ENCODE data around the gene CLDN4. TPM values are rescaled to one million over a fixed set of nuclear protein-coding genes. Genes with fewer than 3 reads are reported as not detected.
A peak's percentile ranks its signal among the peaks of the same experiment; 100 is the strongest.

CLDN4 gene
- total and polyA plus RNA-seq, 9 of the 15 experiments (the other 6 are each of a cell fraction or from before 2014, with no cell fraction given): 0.05 to 0.60 (median 0.06) TPM; not detected in 3

DNA sequence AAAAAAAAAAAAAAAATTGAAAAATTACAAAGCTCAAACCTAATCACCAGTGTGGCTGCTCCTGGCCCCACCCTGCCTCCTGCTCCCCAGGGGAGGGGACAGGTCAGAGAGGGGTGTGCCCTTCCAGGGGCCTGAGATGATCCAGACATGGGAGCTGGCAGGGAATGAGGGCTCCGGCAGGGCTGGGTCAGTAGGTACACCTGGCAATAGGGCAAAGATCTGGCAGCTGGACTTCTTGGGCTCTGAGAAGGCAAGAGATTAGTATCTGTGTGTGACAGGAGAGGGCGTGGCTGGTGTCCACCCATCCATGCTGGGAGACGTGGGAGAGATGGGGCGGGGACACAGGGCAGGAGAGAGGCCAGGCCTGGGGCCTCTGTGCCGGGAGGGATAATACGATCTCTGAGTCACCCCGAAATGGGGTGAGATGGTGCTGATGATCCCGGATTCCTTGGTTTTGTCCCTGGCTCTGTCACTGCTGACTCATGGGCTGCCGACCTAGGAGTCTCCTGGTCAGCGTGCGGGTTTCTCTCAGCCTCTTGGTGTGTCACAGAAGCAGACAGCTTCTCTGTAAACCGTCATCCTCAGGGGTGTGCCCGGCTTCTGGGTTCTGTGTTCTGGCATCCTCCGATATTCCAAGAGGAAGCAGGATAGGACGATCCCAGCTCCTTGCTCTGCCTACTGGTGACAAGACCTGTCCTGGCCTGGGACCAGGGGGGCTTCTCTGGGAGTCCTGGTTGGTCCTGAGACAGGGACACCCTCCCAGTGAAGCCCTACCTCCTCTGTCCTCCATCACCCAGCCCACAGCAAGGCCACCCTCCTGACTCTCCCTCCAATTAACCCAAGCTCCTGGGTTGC is 8.2 kb upstream of the CLDN4 start:
- 1% methylated on average over 15 of the region's 15 CpGs for WGBS (ENCODE audit: insufficient coverage, low coverage, missing lambda C conversion rate)
- ATAC-seq (peak; percentile 99), DNase-seq (ENCODE audit: extremely low read depth in 1 of 4, low spot score in 3 of 4) (peak; percentile 96 to 99 (median 98)), FAIRE-seq (peak; percentile 99)
- Histone ChIP-seq H3K4me2 (ENCODE audit: insufficient read depth, low read length) (peak overlapping the region; percentile 82), H3K9me3 (replicated peaks; ENCODE audit: control insufficient read depth, insufficient read depth, low read depth, low read length) (no peaks in the 10 kb centered on the region), H4K20me1 (replicated peaks; ENCODE audit: control insufficient read depth, insufficient read depth, low read length) (no peaks in the 10 kb centered on the region), H3K27ac (ENCODE audit: extremely low read depth, low read depth, low read length) (peak overlapping the region; percentile 73), H3K9ac (ENCODE audit: insufficient read depth in 1 of 2, low read depth in 2 of 2, low read length in 2 of 2) (peak overlapping the region; percentile 58 to 86), H3K4me1 (replicated peaks in 1 of 2; ENCODE audit: control insufficient read depth in 2 of 2, insufficient read depth in 2 of 2, low read length in 2 of 2) (peaks cover 25 to 27% of the 10 kb centered on the region in 2 experiments), H2AFZ (ENCODE audit: low read depth, low read length) (peak overlapping the region; percentile 91), H3K4me3 (no peak overlapping the region), H3K27me3 (ENCODE audit: control insufficient read depth in 2 of 2, insufficient read depth in 2 of 2, low read length in 2 of 2) (no peaks in the 10 kb centered on the region), H3K36me3 (ENCODE audit: control insufficient read depth, insufficient read depth, low read length) (no peaks in the 10 kb centered on the region), H3K79me2 (ENCODE audit: control insufficient read depth, insufficient read depth, low read length) (no peaks in the 10 kb centered on the region), H3K9me1 (ENCODE audit: control insufficient read depth, insufficient read depth, low read length) (no peaks in the 10 kb centered on the region)
- POLR2A ChIA-PET: interaction anchor here (0.6 to 2.1 kb wide), 8 partner anchors 8 to 626 kb away, joined by 3 to 5 read pairs (median 4); partner anchors contain the start of gene METTL27
- in situ Hi-C loops (cut with MboI) (no loop called here), intact Hi-C loops (cut with micrococcal nuclease) (no loop called here)
- CTCF ChIA-PET (ENCODE audit: low intra/inter-chr PET ratio): no interaction called here
- no TSS peak for BruUV-seq (replicated peaks)
- TF ChIP-seq POLR2B (IDR thresholded peaks at IDR 0.05; ENCODE audit: low read depth, partially characterized antibody): no peak
- no peak for TF ChIP-seq BCOR (IDR thresholded peaks at IDR 0.05)
- no peak for TF ChIP-seq EZH2 (IDR thresholded peaks at IDR 0.05; ENCODE audit: borderline replicate concordance, low read depth, low read length)
- TF ChIP-seq TRIM24 (IDR thresholded peaks at IDR 0.05): peak in 1 of 2 experiments; percentile 16; a peak in 1 of 4 replicates
- peak; percentile 37; the same call in 1 of the 2 replicates for TF ChIP-seq HMBOX1 (IDR thresholded peaks at IDR 0.05)
- 0 out of 2 replicates have a peak, but pooled peaks have one; percentile 57 for TF ChIP-seq NCOA1 (IDR thresholded peaks at IDR 0.05; ENCODE audit: low read depth)
- TF ChIP-seq RBM39 (optimal IDR thresholded peaks at IDR 0.05; ENCODE audit: low read depth, low read length): no peak
- peak; percentile 47 to 51; a peak in 3 of 4 replicates for TF ChIP-seq FOXK2 (conservative IDR thresholded peaks at IDR 0.05 in 1 of 2, IDR thresholded peaks at IDR 0.05 in 1 of 2; ENCODE audit: low read depth in 2 of 2)
- TF ChIP-seq CREB1 (IDR thresholded peaks at IDR 0.05): peak; percentile 59
- no peak; the same call in 1 of the 2 replicates for TF ChIP-seq CREB1 (CRISPR knock-in tag; IDR thresholded peaks at IDR 0.05)
- TF ChIP-seq, protein P1, sequence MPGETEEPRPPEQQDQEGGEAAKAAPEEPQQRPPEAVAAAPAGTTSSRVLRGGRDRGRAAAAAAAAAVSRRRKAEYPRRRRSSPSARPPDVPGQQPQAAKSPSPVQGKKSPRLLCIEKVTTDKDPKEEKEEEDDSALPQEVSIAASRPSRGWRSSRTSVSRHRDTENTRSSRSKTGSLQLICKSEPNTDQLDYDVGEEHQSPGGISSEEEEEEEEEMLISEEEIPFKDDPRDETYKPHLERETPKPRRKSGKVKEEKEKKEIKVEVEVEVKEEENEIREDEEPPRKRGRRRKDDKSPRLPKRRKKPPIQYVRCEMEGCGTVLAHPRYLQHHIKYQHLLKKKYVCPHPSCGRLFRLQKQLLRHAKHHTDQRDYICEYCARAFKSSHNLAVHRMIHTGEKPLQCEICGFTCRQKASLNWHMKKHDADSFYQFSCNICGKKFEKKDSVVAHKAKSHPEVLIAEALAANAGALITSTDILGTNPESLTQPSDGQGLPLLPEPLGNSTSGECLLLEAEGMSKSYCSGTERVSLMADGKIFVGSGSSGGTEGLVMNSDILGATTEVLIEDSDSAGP (CRISPR knock-in tag; IDR thresholded peaks at IDR 0.05): no peak
- no peak for TF ChIP-seq ZNF174 (CRISPR knock-in tag; IDR thresholded peaks at IDR 0.05)
- TF ChIP-seq, protein P2, sequence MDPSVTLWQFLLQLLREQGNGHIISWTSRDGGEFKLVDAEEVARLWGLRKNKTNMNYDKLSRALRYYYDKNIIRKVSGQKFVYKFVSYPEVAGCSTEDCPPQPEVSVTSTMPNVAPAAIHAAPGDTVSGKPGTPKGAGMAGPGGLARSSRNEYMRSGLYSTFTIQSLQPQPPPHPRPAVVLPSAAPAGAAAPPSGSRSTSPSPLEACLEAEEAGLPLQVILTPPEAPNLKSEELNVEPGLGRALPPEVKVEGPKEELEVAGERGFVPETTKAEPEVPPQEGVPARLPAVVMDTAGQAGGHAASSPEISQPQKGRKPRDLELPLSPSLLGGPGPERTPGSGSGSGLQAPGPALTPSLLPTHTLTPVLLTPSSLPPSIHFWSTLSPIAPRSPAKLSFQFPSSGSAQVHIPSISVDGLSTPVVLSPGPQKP (CRISPR knock-in tag; IDR thresholded peaks at IDR 0.05): no peak
- peak; percentile 27; the same call in 1 of the 2 replicates for TF ChIP-seq POLR2G (IDR thresholded peaks at IDR 0.05; ENCODE audit: low read depth, low read length)
- no peak for TF ChIP-seq ZBTB9 (CRISPR knock-in tag; IDR thresholded peaks at IDR 0.05)
- TF ChIP-seq, protein P3, sequence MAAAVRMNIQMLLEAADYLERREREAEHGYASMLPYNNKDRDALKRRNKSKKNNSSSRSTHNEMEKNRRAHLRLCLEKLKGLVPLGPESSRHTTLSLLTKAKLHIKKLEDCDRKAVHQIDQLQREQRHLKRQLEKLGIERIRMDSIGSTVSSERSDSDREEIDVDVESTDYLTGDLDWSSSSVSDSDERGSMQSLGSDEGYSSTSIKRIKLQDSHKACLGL (CRISPR knock-in tag; IDR thresholded peaks at IDR 0.05; ENCODE audit: borderline replicate concordance, poor library complexity, severe bottlenecking): no peak

All from K562 (cell line).